HG02759 (cell line): Measurements from ENCODE around the gene CLIC3.

Source experiments
- ATAC-seq: cut with Tn5 transposase; IDR thresholded peaks from one replicate; pipeline ENCODE4 v1.9.1; 2021; ENCODE audit warnings: mild to moderate bottlenecking, moderate library complexity; ENCODE audit not compliant: unreplicated experiment

Gene CLIC3

GRCh38 chr9:136969774-136970173, 26.6 kb downstream of the CLIC3 start:
- no peak for ATAC-seq

- ATAC-seq, result no peak
Measured at GRCh38 chr9:136969150-136969549, 27.2 kb downstream of the CLIC3 start.

- no peak for ATAC-seq
Measured at GRCh38 chr9:136968333-136969127, 27.8 kb downstream of the CLIC3 start.

GRCh38 chr9:136965771-136966484, 30.4 kb downstream of the CLIC3 start:
- no peak for ATAC-seq

- ATAC-seq, result no peak
Measured at GRCh38 chr9:136964833-136965422, 31.4 kb downstream of the CLIC3 start.

- ATAC-seq, result no peak
Measured at GRCh38 chr9:136964171-136964689, 32.1 kb downstream of the CLIC3 start.

GRCh38 chr9:136963751-136964150, 32.6 kb downstream of the CLIC3 start:
- ATAC-seq, result no peak

GRCh38 chr9:136963341-136963740, 33.0 kb downstream of the CLIC3 start:
- ATAC-seq, result no peak

- no peak for ATAC-seq
Measured at GRCh38 chr9:136962701-136963248, 33.6 kb downstream of the CLIC3 start.

GRCh38 chr9:136962163-136962562, 34.2 kb downstream of the CLIC3 start:
- ATAC-seq, result no peak

GRCh38 chr9:136961279-136962065, 34.9 kb downstream of the CLIC3 start:
- ATAC-seq, result no peak

GRCh38 chr9:136960938-136961275, 35.5 kb downstream of the CLIC3 start:
- no peak for ATAC-seq

GRCh38 chr9:136960212-136960937, 36.0 kb downstream of the CLIC3 start:
- ATAC-seq, result no peak

- no peak for ATAC-seq
Measured at GRCh38 chr9:136958898-136959850, 37.2 kb downstream of the CLIC3 start.

- ATAC-seq, result no peak
Measured at GRCh38 chr9:136958473-136958872, 37.9 kb downstream of the CLIC3 start.

- no peak for ATAC-seq
Measured at GRCh38 chr9:136957901-136958300, 38.5 kb downstream of the CLIC3 start.

- no peak for ATAC-seq
Measured at GRCh38 chr9:136957461-136957860, 38.9 kb downstream of the CLIC3 start.

GRCh38 chr9:136956604-136957003, 39.8 kb downstream of the CLIC3 start:
- no peak for ATAC-seq

GRCh38 chr9:136955943-136956335, 40.4 kb downstream of the CLIC3 start:
- no peak for ATAC-seq
